Measurements from ENCODE around the gene LIN9. TPM values are rescaled to one million over a fixed set of nuclear protein-coding genes. Genes with fewer than 3 reads are reported as not detected.

The LIN9 gene
- total RNA-seq, 1 donor from 2014 or later = 3.4 TPM

DNA sequence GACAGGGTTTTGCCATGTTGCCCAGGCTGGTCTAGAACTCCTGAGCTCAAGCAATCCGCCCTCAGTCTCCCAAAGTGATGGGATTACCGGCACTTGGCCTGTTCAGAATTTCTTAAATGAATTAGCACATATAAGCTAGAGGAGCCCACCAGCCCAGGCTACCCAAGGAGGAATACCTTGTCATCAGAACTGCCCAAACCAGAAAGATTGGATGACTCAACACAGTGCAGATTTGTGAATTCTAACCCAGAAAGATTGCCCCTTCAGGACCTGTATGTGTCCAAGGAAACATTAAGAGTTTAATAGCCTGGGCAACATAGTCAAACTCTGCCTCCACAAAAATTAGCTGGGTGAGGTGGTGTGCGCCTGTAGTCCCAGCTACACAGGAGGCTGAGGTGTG lies 14.0 kb upstream of the LIN9 start:
- DNase-seq (ENCODE audit: low read depth) = no peak

DNA sequence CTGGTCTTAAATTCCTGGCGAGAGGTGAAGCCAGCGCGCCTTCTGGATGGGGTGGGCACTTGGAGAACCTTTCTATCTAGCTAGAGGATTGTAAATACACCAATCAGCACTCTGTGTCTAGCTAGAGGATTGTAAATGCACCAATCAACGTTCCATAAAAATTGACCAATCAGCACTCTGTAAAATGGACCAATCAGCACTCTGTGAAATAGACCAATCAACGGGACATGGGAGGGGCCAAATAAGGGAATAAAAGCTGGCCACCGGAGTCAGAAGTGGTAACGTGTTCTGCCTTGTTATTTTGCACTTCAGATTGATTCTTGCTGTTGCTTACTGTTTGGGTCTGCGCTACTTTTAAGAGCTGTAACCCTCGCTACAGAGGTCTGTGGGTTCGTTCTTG lies 12.0 kb upstream of the LIN9 start:
- DNase-seq (ENCODE audit: low read depth) = no peak

DNA sequence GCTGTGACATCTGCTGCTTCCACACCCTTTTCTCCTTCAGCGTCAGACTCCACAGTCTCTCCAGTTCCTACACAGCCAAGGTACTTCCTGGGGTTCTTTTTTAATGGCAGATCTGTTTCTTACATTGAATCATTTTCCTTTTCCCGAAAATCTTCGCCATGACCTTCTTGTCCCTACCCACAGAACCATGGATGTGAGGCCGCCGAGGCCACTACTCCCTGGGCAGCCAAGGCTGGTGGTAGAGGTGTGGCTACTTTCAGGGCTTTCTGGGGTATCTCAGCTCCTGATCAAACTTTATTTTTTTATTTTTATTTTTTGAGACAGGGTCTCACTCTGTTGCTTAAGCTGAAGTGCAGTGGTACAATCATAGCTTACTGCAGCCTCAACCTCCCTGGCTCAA lies 9.5 kb upstream of the LIN9 start:
- DNase-seq (ENCODE audit: low read depth) = no peak

DNA sequence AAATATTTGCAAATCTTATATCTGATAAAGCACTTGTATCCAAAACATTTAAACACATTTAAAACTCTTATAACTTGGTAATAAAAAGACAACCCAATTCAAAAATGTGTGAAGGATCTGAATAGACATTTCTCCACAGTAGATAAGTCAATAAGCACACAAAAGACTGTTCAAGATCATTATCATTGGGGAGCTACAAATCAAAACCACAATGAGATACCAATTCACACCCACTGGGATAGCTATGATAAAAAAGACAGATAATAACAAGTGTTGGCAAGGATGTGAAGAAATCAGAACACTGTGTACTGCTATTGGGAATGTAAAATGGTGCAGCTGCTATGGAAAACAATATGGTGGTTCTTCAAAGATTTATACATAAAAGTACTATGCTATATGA lies 5.1 kb upstream of the LIN9 start:
- DNase-seq (ENCODE audit: low read depth) = no peak

DNA sequence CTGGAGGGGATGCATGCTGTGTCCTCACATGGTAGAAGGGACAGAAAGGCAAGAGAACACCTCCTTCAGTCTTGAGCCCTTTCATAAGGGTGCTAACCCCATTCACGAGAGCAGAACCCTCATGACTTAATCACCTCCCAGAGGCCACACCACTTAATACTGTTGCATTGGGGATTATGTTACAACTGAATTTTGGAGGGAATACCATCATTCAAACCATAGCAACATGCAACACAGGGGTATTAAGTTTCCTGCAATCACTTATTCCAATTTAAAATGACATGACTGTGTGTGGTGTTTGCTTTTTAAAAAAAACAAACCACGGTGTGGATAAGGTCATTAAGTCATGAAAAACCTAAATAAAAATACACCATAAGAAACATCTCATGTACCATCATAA lies 3.1 kb upstream of the LIN9 start:
- no peak for DNase-seq (ENCODE audit: low read depth)

DNA sequence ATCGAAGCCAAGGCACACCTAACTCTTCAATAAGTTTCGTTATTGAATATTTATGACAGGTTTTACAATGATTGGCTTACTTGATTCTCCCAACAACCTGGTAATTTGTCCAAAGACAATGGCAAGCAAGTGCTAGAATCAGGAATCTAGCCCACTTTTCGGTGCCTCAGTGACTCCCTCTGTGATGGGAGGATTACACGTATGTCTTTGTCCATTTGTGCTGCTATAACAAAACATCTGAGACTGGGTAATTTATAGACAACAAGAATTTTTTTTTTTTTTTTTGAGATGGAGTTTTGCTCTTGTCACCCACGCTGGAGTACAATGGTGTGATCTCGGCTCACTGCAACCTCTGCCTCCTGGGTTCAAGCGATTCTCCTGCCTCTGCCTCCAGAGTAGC lies 2.4 kb upstream of the LIN9 start:
- DNase-seq (ENCODE audit: low read depth) = no peak

DNA sequence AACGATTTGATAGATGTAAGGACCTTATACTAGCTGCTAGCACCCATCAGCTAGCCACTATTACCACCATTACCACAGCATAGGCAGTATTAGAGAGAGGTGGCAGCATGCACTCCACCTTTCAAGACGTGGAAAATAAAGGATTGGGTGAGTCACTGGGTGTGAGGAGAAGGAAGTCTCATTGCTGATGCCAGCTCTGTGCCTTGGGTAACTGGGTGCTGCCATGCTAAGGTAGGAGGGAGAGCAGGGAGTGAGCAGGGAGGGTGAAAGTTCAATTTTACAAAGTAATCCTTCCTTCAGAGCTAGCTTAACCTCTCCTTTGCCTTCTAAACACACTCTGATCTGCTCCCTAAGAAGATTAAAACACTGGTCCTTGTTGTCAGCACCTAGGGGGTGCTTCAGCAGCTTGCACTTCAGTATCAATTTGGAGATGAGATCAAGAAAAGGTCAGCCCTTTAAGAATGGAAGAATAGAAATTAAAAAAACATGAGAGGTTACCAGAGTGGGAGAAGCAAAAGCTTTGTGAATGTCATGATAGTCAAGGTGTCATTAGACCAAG lies 1.8 kb upstream of the LIN9 start:
- DNase-seq (ENCODE audit: low read depth) = peak; percentile 41

DNA sequence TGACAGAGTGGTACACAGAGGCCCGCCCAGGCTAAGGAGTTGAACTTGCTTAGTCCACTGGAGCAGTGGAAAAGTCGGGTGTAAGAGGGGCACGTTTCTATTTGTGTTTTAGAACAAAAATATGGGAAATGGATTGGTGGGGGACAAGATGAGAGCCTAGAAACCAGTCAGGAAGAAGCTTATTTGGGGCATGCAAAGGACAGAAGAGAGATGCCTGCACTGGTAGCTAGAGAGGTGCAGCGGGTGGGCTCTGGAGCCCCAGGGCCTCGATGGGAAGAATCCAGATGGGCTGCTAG lies 1.2 kb upstream of the LIN9 start:
- DNase-seq (ENCODE audit: low read depth) = no peak

DNA sequence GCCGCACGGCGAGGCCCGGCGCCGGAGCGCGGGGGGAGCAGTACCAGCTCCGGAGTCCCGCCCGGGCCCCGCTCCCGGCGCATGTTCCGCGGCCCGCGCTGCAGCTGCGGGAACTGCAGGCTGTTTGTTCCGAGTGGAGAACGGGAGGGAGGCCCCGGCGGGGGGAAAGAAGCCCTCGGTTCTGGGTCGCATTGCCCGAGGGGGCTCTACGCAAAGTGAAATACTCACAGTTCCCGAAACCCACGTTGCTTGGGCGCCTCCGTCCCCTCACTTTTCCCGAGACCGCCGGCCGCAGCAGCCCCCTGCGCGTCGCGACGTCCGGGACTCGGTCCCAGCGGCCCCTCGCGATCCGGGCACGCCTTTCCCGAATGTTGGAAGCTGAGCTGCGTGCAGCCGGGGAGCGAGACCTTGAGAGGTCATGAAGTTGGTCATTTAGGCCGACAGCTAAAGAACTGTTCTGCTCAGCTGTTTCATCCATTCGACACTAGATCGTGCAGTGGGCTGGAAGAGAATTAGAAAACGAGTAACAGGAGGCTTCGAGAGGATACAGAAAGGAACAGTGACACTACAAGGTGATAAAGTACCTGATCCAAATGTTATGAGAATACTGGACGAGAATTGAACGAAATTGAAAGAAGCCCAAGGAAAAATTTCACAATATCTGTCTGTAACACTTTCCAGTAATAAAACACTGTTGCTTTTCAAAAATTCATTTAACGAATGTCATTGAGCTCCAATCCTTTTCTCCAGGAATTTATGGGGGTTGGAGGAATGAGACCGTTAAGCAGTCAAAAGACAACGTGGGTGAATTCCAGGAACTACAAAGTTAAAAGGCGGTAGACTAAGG lies 657 bp upstream of the LIN9 start:
- DNase-seq (ENCODE audit: low read depth) = no peak

DNA sequence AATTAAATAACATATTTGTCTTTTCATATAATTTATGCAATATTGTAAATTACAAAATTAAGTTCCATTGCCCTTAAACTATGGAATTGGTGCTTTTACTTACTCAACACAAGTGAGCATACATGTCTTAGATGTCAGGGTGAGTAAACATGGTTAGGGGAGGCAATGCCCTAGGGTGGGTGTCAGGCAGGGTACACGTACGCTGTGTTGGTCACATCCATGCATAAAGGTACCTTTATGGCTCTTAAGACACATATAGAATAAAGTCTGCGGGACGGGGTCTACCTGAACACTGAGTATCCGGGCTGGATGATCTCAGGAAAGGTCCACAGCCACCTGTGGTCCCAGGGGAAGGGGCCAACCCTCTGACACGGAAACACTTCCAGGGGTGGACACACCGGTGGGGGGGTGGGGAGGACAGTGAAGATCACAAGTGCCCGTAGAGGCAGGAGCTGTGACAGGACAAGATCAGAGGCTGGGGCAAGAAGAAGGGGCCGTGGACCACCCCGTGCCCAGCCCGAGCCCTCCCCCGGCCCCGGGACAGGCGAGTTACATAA lies 720 bp downstream of the LIN9 start:
- DNase-seq (ENCODE audit: low read depth) = no peak

DNA sequence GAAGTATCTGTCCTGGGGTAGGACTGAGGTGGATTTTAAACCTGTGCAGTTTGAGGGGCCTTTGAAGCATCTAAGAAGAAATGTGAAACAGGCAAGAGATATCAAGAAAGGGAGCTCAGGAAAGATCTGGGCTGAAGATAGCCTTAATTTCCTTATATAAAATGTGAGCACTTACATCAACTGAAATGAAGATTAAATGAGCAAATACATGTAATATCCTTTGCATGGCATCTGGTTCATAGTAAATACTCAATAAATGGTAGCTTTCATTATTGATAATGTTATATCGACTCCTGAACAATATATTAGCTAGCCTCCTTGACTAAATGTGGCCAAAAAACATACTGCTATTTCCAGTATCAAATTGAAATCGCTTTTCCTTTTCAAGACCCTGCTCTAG lies 2.5 kb downstream of the LIN9 start:
- DNase-seq (ENCODE audit: low read depth) = no peak

DNA sequence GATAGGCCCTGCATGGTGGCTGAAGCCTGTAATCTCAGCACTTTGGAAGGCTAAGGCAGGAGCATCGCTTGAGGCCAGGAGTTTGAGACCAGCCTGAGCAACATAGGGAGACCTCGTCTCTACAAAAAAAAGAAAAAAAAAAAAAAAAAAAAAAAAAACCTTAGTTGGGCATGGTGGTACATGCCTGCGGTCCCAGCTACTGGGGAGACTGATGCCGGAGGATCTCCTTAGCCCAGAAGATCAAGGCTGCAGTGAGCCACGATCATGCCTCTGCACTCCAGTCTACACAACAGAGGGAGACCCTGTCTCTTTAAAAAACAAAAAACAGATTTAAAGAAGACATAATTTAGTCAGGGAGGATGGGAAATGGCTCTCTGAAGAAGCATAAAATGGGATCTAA lies 3.8 kb downstream of the LIN9 start:
- no peak for DNase-seq (ENCODE audit: low read depth)

DNA sequence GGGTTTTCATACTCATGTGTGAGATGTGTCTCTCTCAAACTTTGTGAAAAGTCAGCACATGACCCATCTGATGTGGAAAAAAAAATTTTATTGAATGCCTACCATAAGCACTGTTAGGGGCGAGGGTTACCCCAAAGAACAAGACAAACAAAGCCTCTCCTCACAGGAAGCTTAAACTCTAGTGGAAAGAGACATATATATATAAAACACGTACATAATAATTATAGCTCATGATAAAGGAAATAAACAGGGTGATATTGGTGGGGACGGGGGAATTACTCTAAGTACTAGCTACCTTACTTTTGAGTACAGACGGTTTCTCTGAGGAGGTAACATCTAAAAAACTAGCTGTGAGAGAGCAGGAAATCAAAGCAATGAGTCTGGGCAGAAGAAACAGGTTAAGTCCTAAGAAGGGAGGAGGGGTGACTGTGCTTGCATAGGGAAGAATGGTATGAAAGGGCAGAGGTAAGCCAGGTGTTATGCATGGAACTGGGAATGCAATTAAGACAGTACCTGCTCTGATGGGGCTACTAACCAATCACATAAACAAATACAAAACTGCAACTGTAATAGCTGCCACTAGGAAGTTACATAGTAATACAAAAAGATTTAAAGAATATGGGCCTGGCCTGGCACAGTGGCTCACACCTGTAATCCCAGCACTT lies 4.5 kb downstream of the LIN9 start:
- no peak for DNase-seq (ENCODE audit: low read depth)

DNA sequence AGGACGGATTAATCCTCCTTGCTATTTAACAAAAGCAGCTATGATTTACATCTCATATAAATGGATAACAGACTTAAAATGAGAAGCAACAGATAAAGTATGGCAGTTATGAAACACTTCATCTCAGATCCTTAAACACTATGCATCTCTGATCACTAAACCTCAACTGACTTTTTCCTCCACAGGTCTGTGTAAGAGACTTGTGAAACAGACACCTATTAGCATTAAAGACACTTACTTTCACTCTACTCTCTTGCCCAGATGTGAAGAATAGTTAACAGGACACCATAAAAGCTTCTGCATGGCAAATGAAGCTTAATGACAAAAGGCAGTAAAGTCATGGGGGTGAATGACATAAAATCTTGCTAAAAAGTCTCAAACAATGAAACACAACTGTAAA lies 6.2 kb downstream of the LIN9 start:
- DNase-seq (ENCODE audit: low read depth) = no peak

DNA sequence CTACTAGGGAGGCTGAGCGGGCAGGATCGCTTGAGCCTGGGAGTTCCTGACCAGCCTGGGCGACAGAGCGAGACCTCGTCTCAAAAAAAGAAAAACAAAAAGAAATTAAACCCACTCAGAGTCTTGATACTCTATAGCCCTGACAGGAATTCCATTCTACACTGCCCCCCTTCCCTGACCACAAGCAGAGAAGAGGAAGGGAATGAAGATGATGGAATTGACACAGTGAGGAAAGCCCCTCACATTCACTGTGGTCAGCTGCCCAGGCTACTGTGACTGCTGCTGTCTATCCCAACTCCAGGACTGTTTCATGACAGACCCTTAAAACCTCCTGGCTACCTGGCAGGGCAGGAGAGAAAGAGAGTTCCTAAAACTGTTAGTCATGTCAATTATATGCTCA lies 12.1 kb downstream of the LIN9 start:
- DNase-seq (ENCODE audit: low read depth) = no peak

DNA sequence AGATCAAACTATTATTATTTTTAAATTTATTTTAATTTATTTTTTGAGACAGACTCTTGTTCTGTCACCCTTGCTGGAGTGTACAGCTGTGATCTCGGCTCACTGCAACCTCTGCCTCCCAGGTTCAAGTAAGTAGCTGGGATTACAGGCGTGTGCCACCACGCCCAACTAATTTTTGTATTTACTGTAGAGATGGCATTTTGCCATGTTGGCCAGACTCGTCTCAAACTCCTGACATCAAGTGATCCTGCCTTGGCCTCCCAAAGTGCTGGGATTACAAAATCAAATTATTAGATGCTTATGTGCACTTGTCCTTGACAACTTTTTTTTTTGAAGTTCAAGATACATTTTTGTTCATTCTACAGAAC lies 15.4 kb downstream of the LIN9 start:
- no peak for DNase-seq (ENCODE audit: low read depth)

DNA sequence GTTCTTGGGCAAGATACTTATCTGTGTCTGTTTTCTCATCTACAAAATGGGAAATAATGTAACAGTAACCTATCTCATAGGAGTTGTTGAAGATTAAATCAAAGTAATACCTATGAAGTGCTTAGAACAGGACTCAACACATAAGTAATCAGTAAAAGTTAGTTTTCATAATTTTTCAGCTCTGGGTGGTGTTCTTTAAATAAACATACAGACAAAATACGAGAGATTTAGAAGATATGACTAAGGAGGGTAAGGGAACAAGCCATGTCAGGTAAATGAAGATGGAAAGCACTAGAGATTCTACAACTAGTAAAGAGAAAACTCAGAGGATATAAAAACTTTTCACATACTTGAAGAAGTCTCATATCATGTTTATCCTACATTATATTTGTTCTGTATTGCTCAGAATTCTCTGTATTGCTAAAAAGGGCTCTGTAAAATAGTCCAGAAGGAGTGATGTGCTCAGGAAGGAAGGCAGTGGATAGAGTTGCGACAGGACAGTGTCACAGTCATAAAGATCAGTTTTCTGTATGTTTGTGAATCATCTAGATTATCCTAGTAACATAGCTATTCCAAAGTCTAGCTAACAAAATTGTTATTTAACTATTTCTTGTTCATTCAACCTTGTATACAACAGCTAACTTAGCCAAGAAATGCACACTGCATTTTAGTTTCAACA lies 16.0 kb downstream of the LIN9 start:
- no peak for DNase-seq (ENCODE audit: low read depth)

DNA sequence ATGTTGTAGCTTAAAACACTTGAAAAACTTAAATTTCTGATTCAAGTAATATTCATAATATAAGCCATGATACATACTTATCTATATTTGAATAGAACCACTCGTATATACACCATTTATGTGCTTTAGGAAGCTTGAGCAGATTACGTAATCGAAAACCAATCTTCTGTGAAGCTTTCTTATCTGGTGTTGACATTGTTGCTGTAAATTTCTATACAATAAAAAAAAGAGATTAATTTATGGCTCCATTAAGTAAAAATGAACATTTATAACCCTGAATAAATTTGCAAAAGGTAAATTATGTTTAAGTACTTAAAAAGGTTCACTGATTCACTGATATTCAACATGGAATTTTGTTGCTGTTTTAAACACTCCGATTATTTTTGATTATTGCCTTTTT lies 21.4 kb downstream of the LIN9 start:
- no peak for DNase-seq (ENCODE audit: low read depth)

DNA sequence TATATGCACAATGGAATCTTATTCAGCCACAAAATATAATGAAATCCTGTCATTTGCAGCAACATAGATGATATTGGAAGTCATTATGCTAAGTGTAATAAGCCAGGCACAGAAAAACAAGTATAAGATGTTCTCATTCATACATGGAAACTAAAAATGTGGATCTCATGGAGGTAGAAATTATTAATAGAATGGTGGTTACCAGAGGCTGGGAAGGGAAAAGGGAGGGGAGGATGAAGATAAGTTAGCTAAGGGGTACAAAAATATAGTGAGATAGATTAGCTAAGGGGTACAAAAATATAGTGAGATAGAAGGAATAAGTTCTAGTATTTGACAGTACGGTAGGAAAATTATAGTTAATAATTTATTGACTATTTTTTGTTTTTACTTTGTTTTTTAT lies 27.9 kb downstream of the LIN9 start:
- DNase-seq (ENCODE audit: low read depth) = no peak

DNA sequence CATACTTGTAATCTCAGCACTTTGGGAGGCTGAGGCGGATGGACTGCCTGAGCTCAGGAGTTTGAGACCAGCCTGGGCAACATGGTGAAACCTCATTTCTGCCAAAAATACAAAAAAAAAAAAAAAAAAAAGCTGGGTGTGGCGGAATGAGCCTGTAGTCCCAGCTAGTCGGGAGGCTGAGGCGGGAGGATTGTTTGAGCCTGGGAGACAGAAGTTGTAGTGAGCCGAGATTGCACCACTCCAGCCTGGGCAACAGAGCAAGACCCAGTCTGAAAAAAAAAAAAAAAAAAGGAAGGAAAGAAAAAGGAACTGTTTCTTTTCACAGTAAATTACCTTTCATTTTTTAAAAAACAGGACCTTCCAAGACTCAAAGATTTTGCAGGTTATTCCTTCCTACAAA lies 29.5 kb downstream of the LIN9 start:
- no peak for DNase-seq (ENCODE audit: low read depth)

DNA sequence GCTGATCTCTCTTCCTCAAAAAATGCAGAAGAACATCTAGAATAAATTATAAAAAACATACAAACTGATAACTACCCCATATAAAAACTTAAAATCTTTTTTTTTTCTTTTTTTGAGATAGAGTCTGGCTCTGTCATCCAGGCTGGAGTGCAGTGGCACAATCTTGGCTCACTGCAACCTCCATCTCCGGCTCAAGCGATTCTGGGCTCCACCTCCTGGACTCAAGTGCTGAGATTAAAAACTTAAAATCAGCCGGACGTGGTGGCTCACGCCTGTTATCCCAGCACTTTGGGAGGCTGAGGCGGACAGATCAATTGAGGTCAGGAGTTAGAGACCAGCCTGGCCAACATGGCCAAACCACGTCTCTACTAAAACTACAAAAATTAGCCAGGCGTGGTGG lies 31.1 kb downstream of the LIN9 start:
- DNase-seq (ENCODE audit: low read depth) = no peak

DNA sequence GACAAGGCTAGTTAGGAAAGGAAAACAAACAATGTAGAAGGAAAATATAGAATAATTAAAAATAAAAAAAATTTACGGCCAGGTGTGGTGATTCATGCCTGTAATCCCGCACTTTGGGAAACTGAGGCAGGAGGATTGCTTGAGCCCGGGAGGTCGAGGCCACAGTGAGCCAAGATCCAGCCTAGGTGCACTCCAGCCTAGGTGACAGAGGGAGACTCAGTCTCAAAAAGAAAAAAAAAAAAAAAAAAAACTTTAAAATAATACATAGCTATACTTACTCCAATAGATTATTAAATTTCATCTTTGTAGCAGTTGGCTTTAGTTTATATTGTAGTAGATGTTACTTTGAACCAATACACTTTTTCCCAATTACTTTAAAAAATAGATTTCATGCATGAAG lies 32.0 kb downstream of the LIN9 start:
- DNase-seq (ENCODE audit: low read depth) = no peak

Data from renal cortical epithelial cell (primary cell).